ENCODE data around the gene TC2N.

- TF ChIP-seq CTCF (IDR thresholded peaks at IDR 0.05; ENCODE audit: low read length) (no peak), EZH2 (optimal IDR thresholded peaks at IDR 0.05; ENCODE audit: low read depth, low read length) (no peak)
Observed at GRCh38 chr14:91885839-91886238, 18.5 kb upstream of the TC2N start.

Measured in MM.1S (cell line).